H9 (cell line): ENCODE measurements around the gene PRF1. TPM values are rescaled to one million over a fixed set of nuclear protein-coding genes. Genes with fewer than 3 reads are reported as not detected.
A peak's percentile ranks its signal among the peaks of the same experiment; 100 is the strongest.

Experiments
- DNase-seq: peaks from one replicate; pipeline ENCODE4 v3.0.0-alpha.2; 2017
- H2AFZ ChIP-seq: one replicate; pipeline ENCODE4 v1.6.1; 2013; ENCODE audit warnings: mild to moderate bottlenecking, low read length, control low read depth, moderate library complexity
- H2AK5ac ChIP-seq: 2 replicates; pipeline ENCODE4 v1.6.1; 2013; ENCODE audit warnings: low read length, control low read depth, mixed read lengths; ENCODE audit not compliant: insufficient read length
- H2BK120ac ChIP-seq: one replicate; pipeline ENCODE4 v1.6.1; 2013; ENCODE audit warnings: low read depth, mild to moderate bottlenecking, low read length, control low read depth, inconsistent platforms; ENCODE audit not compliant: poor library complexity, severe bottlenecking
- H2BK12ac ChIP-seq: 2 replicates; pipeline ENCODE4 v1.6.1; 2013; ENCODE audit warnings: low read length, control low read depth, mixed read lengths, low read depth; ENCODE audit not compliant: insufficient read length
- H2BK15ac ChIP-seq: 2 replicates; pipeline ENCODE4 v1.6.1; 2013; ENCODE audit warnings: low read depth, low read length, control low read depth
- H2BK20ac ChIP-seq: one replicate; pipeline ENCODE4 v1.6.1; 2013; ENCODE audit warnings: low read depth, mild to moderate bottlenecking, low read length, control low read depth, inconsistent platforms; ENCODE audit not compliant: poor library complexity, severe bottlenecking
- H2BK5ac ChIP-seq: 2 replicates; pipeline ENCODE4 v1.6.1; 2013; ENCODE audit warnings: low read length, control low read depth, mixed read lengths; ENCODE audit not compliant: insufficient read length
- H3K14ac ChIP-seq: 2 replicates; pipeline ENCODE4 v1.6.1; 2013; ENCODE audit warnings: low read length, control low read depth; ENCODE audit not compliant: insufficient read depth
- H3K18ac ChIP-seq: 2 replicates; pipeline ENCODE4 v1.6.1; 2013; ENCODE audit warnings: low read depth, mild to moderate bottlenecking, mixed read lengths, low read length, control low read depth; ENCODE audit not compliant: insufficient read length
- H3K23ac ChIP-seq: 2 replicates; pipeline ENCODE4 v1.6.1; 2013; ENCODE audit warnings: low read length, control low read depth, mixed read lengths, low read depth; ENCODE audit not compliant: insufficient read length
- H3K23me2 ChIP-seq: 2 replicates; pipeline ENCODE4 v1.6.1; 2013; ENCODE audit warnings: low read depth, mild to moderate bottlenecking, mixed read lengths, low read length, control low read depth; ENCODE audit not compliant: insufficient read length, poor library complexity, severe bottlenecking
- H3K27ac ChIP-seq: 2 replicates; pipeline ENCODE4 v1.5.1; 2013; ENCODE audit warnings: low read length, control low read depth, mixed read lengths, low read depth; ENCODE audit not compliant: insufficient read length
- H3K27me3 ChIP-seq: 2 replicates; pipeline ENCODE4 v1.6.1; 2013; ENCODE audit warnings: low read length, control low read depth, inconsistent platforms; ENCODE audit not compliant: insufficient read depth
- H3K4ac ChIP-seq: 2 replicates; pipeline ENCODE4 v1.6.1; 2013; ENCODE audit warnings: low read depth, mild to moderate bottlenecking, control low read depth, inconsistent platforms, low read length, moderate library complexity
- H3K4me1 ChIP-seq: 2 replicates; pipeline ENCODE4 v1.6.1; 2013; ENCODE audit warnings: low read length, control low read depth, inconsistent platforms; ENCODE audit not compliant: insufficient read depth
- H3K4me2 ChIP-seq: 2 replicates; pipeline ENCODE4 v1.6.1; 2013; ENCODE audit warnings: low read length, control low read depth, mixed read lengths; ENCODE audit not compliant: insufficient read length, insufficient read depth
- H3K56ac ChIP-seq: 2 replicates; pipeline ENCODE4 v1.6.1; 2013; ENCODE audit warnings: low read depth, mild to moderate bottlenecking, mixed read lengths, low read length, control low read depth; ENCODE audit not compliant: insufficient read length
- H3K79me1 ChIP-seq: 2 replicates; pipeline ENCODE4 v1.6.1; 2013; ENCODE audit warnings: low read depth, mild to moderate bottlenecking, moderate library complexity, low read length, control low read depth, inconsistent platforms; ENCODE audit not compliant: insufficient read depth, poor library complexity, severe bottlenecking
- H3K79me2 ChIP-seq: 2 replicates; pipeline ENCODE4 v1.6.1; 2013; ENCODE audit warnings: low read length, control low read depth, inconsistent platforms; ENCODE audit not compliant: insufficient read depth
- H3K9ac ChIP-seq: 2 replicates; pipeline ENCODE4 v1.6.1; 2013; ENCODE audit warnings: low read length, control low read depth, mixed read lengths; ENCODE audit not compliant: insufficient read length; ENCODE audit errors: extremely low read depth
- H3K9me3 ChIP-seq: one replicate; pipeline ENCODE4 v1.6.1; 2013; ENCODE audit warnings: low read depth, low read length, inconsistent platforms; ENCODE audit not compliant: control insufficient read depth
- H3T11ph ChIP-seq: one replicate; pipeline ENCODE4 v1.6.1; 2013; ENCODE audit warnings: mild to moderate bottlenecking, low read length, control low read depth, inconsistent platforms
- H4K20me1 ChIP-seq: one replicate; pipeline ENCODE4 v1.6.1; 2013; ENCODE audit not compliant: control insufficient read depth, insufficient read length, insufficient read depth
- H4K5ac ChIP-seq: 2 replicates; pipeline ENCODE4 v1.6.1; 2013; ENCODE audit warnings: low read depth, mild to moderate bottlenecking, mixed read lengths, low read length, control low read depth; ENCODE audit not compliant: insufficient read length
- H4K8ac ChIP-seq: replicated peaks from 2 replicates; pipeline ENCODE4 v1.6.1; 2013; ENCODE audit warnings: low read length, control low read depth, mixed read lengths, low read depth; ENCODE audit not compliant: insufficient read length
- H4K91ac ChIP-seq: 2 replicates; pipeline ENCODE4 v1.6.1; 2013; ENCODE audit warnings: low read depth, mild to moderate bottlenecking, moderate library complexity, mixed read lengths, low read length, control low read depth; ENCODE audit not compliant: insufficient read length
- H3K27ac Mint-ChIP-seq, 3 experiments: 2 replicates in 2 of 3; 3 replicates in 1 of 3; pipeline ENCODE4 v1.8.0; 2020 to 2021; ENCODE audit warnings: mixed read lengths in 3 of 3, mild to moderate bottlenecking in 1 of 3, moderate library complexity in 1 of 3
- H3K27me3 Mint-ChIP-seq: 2 replicates; pipeline ENCODE4 v1.8.0; 2021; ENCODE audit warnings: low read depth, mild to moderate bottlenecking, moderate library complexity, mixed read lengths
- H3K36me3 Mint-ChIP-seq, 3 experiments: 2 replicates in 2 of 3; 3 replicates in 1 of 3; pipeline ENCODE4 v1.8.0; 2020 to 2021; ENCODE audit warnings: low read depth in 3 of 3, mixed read lengths in 3 of 3; ENCODE audit not compliant: insufficient read depth in 1 of 3
- H3K4me1 Mint-ChIP-seq, 2 experiments: 2 replicates each; pipeline ENCODE4 v1.8.0; 2020; ENCODE audit warnings: mixed read lengths in 2 of 2
- H3K4me3 Mint-ChIP-seq, 2 experiments: 2 replicates in 1 of 2; 3 replicates in 1 of 2; pipeline ENCODE4 v1.8.0; 2020 to 2021; ENCODE audit warnings: mild to moderate bottlenecking in 2 of 2, mixed read lengths in 2 of 2, moderate library complexity in 1 of 2
- H3K9me3 Mint-ChIP-seq, 2 experiments: 2 replicates in 1 of 2; 3 replicates in 1 of 2; pipeline ENCODE4 v1.8.0; 2020; ENCODE audit warnings: mild to moderate bottlenecking in 2 of 2, mixed read lengths in 2 of 2, moderate library complexity in 1 of 2
- CTCF ChIP-seq: fragments of 200-600 bp; sonication (generic); conservative IDR thresholded peaks from 3 replicates; pipeline ENCODE4 v1.8.0; 2021; ENCODE audit warnings: antibody characterized with exemption, mild to moderate bottlenecking
- WGBS: extraction: QIAGEN DNeasy Blood & Tissue Kit; methylation state at CpG from one replicate; pipeline ENCODE4 v1.1.7; 2013; ENCODE audit warnings: missing lambda C conversion rate, low lambda C conversion rate, mixed read lengths; ENCODE audit not compliant: insufficient read length; ENCODE audit errors: extremely low coverage; 5-methylcytosine and 5-hydroxymethylcytosine counted together
- total RNA-seq: library from RNA; stranded (reverse); gene quantifications from 2 replicates; pipeline ENCODE4 v1.2.1, GENCODE V29; 2021

The PRF1 gene
- total RNA-seq, 1 experiment from 2014 or later, result not detected

GRCh38 chr10:70558871-70559810 is 43.4 kb downstream of the PRF1 start:
- no peak overlapping the region for H2BK5ac ChIP-seq
- H3K23me2 ChIP-seq, result no peaks in the 10 kb centered on the region
- H4K91ac ChIP-seq, result no peak overlapping the region
- no peak overlapping the region for H3K4me2 ChIP-seq
- no peaks in the 10 kb centered on the region for H3K27me3 ChIP-seq
- no peak overlapping the region for H2BK20ac ChIP-seq
- WGBS, result no CpG with 5 or more reads among the region's 20 CpGs
- no peaks in the 10 kb centered on the region for H3K4me1 ChIP-seq
- H3K27ac ChIP-seq, result no peak overlapping the region
- TF ChIP-seq CTCF, result peak; percentile 71
- H3K9me3 ChIP-seq, result no peaks in the 10 kb centered on the region
- H2AK5ac ChIP-seq, result no peak overlapping the region
- no peak overlapping the region for H3K4ac ChIP-seq
- H3T11ph ChIP-seq, result no peak overlapping the region
- Mint-ChIP-seq H3K9me3 (no peaks in the 10 kb centered on the region; a peak in 1 of 5 replicates), H3K4me1 (peaks cover 19 to 29% of the 10 kb centered on the region in 2 experiments), H3K36me3 (peaks cover 0 to 9% (median 2%) of the 10 kb centered on the region in 3 experiments; a peak in 5 of 7 replicates), H3K27me3 (no peaks in the 10 kb centered on the region), H3K4me3 (no peak overlapping the region), H3K27ac (peak overlapping the region; percentile 54 to 80 (median 72))
- H3K79me1 ChIP-seq, result no peaks in the 10 kb centered on the region
- no peak overlapping the region for H3K56ac ChIP-seq
- no peak overlapping the region for H2BK12ac ChIP-seq
- no peaks in the 10 kb centered on the region for H3K79me2 ChIP-seq
- H4K8ac ChIP-seq, result no peak overlapping the region
- no peak overlapping the region for H3K23ac ChIP-seq
- H3K18ac ChIP-seq, result no peak overlapping the region
- no peak overlapping the region; the same call in 1 of the 2 replicates for H3K14ac ChIP-seq
- no peak overlapping the region for H2AFZ ChIP-seq
- no peak overlapping the region for H2BK120ac ChIP-seq
- peak; percentile 80 for DNase-seq
- no peaks in the 10 kb centered on the region for H4K20me1 ChIP-seq
- H2BK15ac ChIP-seq, result no peak overlapping the region
- H4K5ac ChIP-seq, result no peak overlapping the region
- no peak overlapping the region for H3K9ac ChIP-seq
